H9 (cell line): Measurements from ENCODE around the gene CEP128. TPM values are rescaled to one million over a fixed set of nuclear protein-coding genes. Genes with fewer than 3 reads are reported as not detected.

Experiments used
- DNase-seq: peaks from one replicate; pipeline ENCODE4 v3.0.0-alpha.2; 2017
- H2AFZ ChIP-seq: one replicate; pipeline ENCODE4 v1.6.1; 2013; ENCODE audit warnings: mild to moderate bottlenecking, low read length, control low read depth, moderate library complexity
- H2AK5ac ChIP-seq: 2 replicates; pipeline ENCODE4 v1.6.1; 2013; ENCODE audit warnings: low read length, control low read depth, mixed read lengths; ENCODE audit not compliant: insufficient read length
- H2BK120ac ChIP-seq: one replicate; pipeline ENCODE4 v1.6.1; 2013; ENCODE audit warnings: low read depth, mild to moderate bottlenecking, low read length, control low read depth, inconsistent platforms; ENCODE audit not compliant: poor library complexity, severe bottlenecking
- H2BK12ac ChIP-seq: 2 replicates; pipeline ENCODE4 v1.6.1; 2013; ENCODE audit warnings: low read length, control low read depth, mixed read lengths, low read depth; ENCODE audit not compliant: insufficient read length
- H2BK15ac ChIP-seq: 2 replicates; pipeline ENCODE4 v1.6.1; 2013; ENCODE audit warnings: low read depth, low read length, control low read depth
- H2BK20ac ChIP-seq: one replicate; pipeline ENCODE4 v1.6.1; 2013; ENCODE audit warnings: low read depth, mild to moderate bottlenecking, low read length, control low read depth, inconsistent platforms; ENCODE audit not compliant: poor library complexity, severe bottlenecking
- H2BK5ac ChIP-seq: 2 replicates; pipeline ENCODE4 v1.6.1; 2013; ENCODE audit warnings: low read length, control low read depth, mixed read lengths; ENCODE audit not compliant: insufficient read length
- H3K14ac ChIP-seq: 2 replicates; pipeline ENCODE4 v1.6.1; 2013; ENCODE audit warnings: low read length, control low read depth; ENCODE audit not compliant: insufficient read depth
- H3K18ac ChIP-seq: 2 replicates; pipeline ENCODE4 v1.6.1; 2013; ENCODE audit warnings: low read depth, mild to moderate bottlenecking, mixed read lengths, low read length, control low read depth; ENCODE audit not compliant: insufficient read length
- H3K23ac ChIP-seq: 2 replicates; pipeline ENCODE4 v1.6.1; 2013; ENCODE audit warnings: low read length, control low read depth, mixed read lengths, low read depth; ENCODE audit not compliant: insufficient read length
- H3K23me2 ChIP-seq: 2 replicates; pipeline ENCODE4 v1.6.1; 2013; ENCODE audit warnings: low read depth, mild to moderate bottlenecking, mixed read lengths, low read length, control low read depth; ENCODE audit not compliant: insufficient read length, poor library complexity, severe bottlenecking
- H3K27ac ChIP-seq: 2 replicates; pipeline ENCODE4 v1.5.1; 2013; ENCODE audit warnings: low read length, control low read depth, mixed read lengths, low read depth; ENCODE audit not compliant: insufficient read length
- H3K27me3 ChIP-seq: 2 replicates; pipeline ENCODE4 v1.6.1; 2013; ENCODE audit warnings: low read length, control low read depth, inconsistent platforms; ENCODE audit not compliant: insufficient read depth
- H3K4ac ChIP-seq: 2 replicates; pipeline ENCODE4 v1.6.1; 2013; ENCODE audit warnings: low read depth, mild to moderate bottlenecking, control low read depth, inconsistent platforms, low read length, moderate library complexity
- H3K4me1 ChIP-seq: 2 replicates; pipeline ENCODE4 v1.6.1; 2013; ENCODE audit warnings: low read length, control low read depth, inconsistent platforms; ENCODE audit not compliant: insufficient read depth
- H3K4me2 ChIP-seq: 2 replicates; pipeline ENCODE4 v1.6.1; 2013; ENCODE audit warnings: low read length, control low read depth, mixed read lengths; ENCODE audit not compliant: insufficient read length, insufficient read depth
- H3K56ac ChIP-seq: 2 replicates; pipeline ENCODE4 v1.6.1; 2013; ENCODE audit warnings: low read depth, mild to moderate bottlenecking, mixed read lengths, low read length, control low read depth; ENCODE audit not compliant: insufficient read length
- H3K79me1 ChIP-seq: 2 replicates; pipeline ENCODE4 v1.6.1; 2013; ENCODE audit warnings: low read depth, mild to moderate bottlenecking, moderate library complexity, low read length, control low read depth, inconsistent platforms; ENCODE audit not compliant: insufficient read depth, poor library complexity, severe bottlenecking
- H3K79me2 ChIP-seq: 2 replicates; pipeline ENCODE4 v1.6.1; 2013; ENCODE audit warnings: low read length, control low read depth, inconsistent platforms; ENCODE audit not compliant: insufficient read depth
- H3K9ac ChIP-seq: 2 replicates; pipeline ENCODE4 v1.6.1; 2013; ENCODE audit warnings: low read length, control low read depth, mixed read lengths; ENCODE audit not compliant: insufficient read length; ENCODE audit errors: extremely low read depth
- H3K9me3 ChIP-seq: one replicate; pipeline ENCODE4 v1.6.1; 2013; ENCODE audit warnings: low read depth, low read length, inconsistent platforms; ENCODE audit not compliant: control insufficient read depth
- H3T11ph ChIP-seq: one replicate; pipeline ENCODE4 v1.6.1; 2013; ENCODE audit warnings: mild to moderate bottlenecking, low read length, control low read depth, inconsistent platforms
- H4K20me1 ChIP-seq: one replicate; pipeline ENCODE4 v1.6.1; 2013; ENCODE audit not compliant: control insufficient read depth, insufficient read length, insufficient read depth
- H4K5ac ChIP-seq: 2 replicates; pipeline ENCODE4 v1.6.1; 2013; ENCODE audit warnings: low read depth, mild to moderate bottlenecking, mixed read lengths, low read length, control low read depth; ENCODE audit not compliant: insufficient read length
- H4K8ac ChIP-seq: replicated peaks from 2 replicates; pipeline ENCODE4 v1.6.1; 2013; ENCODE audit warnings: low read length, control low read depth, mixed read lengths, low read depth; ENCODE audit not compliant: insufficient read length
- H4K91ac ChIP-seq: 2 replicates; pipeline ENCODE4 v1.6.1; 2013; ENCODE audit warnings: low read depth, mild to moderate bottlenecking, moderate library complexity, mixed read lengths, low read length, control low read depth; ENCODE audit not compliant: insufficient read length
- H3K27ac Mint-ChIP-seq, 3 experiments: 2 replicates in 2 of 3; 3 replicates in 1 of 3; pipeline ENCODE4 v1.8.0; 2020 to 2021; ENCODE audit warnings: mixed read lengths in 3 of 3, mild to moderate bottlenecking in 1 of 3, moderate library complexity in 1 of 3
- H3K27me3 Mint-ChIP-seq: 2 replicates; pipeline ENCODE4 v1.8.0; 2021; ENCODE audit warnings: low read depth, mild to moderate bottlenecking, moderate library complexity, mixed read lengths
- H3K36me3 Mint-ChIP-seq, 3 experiments: 2 replicates in 2 of 3; 3 replicates in 1 of 3; pipeline ENCODE4 v1.8.0; 2020 to 2021; ENCODE audit warnings: low read depth in 3 of 3, mixed read lengths in 3 of 3; ENCODE audit not compliant: insufficient read depth in 1 of 3
- H3K4me1 Mint-ChIP-seq, 2 experiments: 2 replicates each; pipeline ENCODE4 v1.8.0; 2020; ENCODE audit warnings: mixed read lengths in 2 of 2
- H3K4me3 Mint-ChIP-seq, 2 experiments: 2 replicates in 1 of 2; 3 replicates in 1 of 2; pipeline ENCODE4 v1.8.0; 2020 to 2021; ENCODE audit warnings: mild to moderate bottlenecking in 2 of 2, mixed read lengths in 2 of 2, moderate library complexity in 1 of 2
- H3K9me3 Mint-ChIP-seq, 2 experiments: 2 replicates in 1 of 2; 3 replicates in 1 of 2; pipeline ENCODE4 v1.8.0; 2020; ENCODE audit warnings: mild to moderate bottlenecking in 2 of 2, mixed read lengths in 2 of 2, moderate library complexity in 1 of 2
- CTCF ChIP-seq: fragments of 200-600 bp; sonication (generic); conservative IDR thresholded peaks from 3 replicates; pipeline ENCODE4 v1.8.0; 2021; ENCODE audit warnings: antibody characterized with exemption, mild to moderate bottlenecking
- WGBS: extraction: QIAGEN DNeasy Blood & Tissue Kit; methylation state at CpG from one replicate; pipeline ENCODE4 v1.1.7; 2013; ENCODE audit warnings: missing lambda C conversion rate, low lambda C conversion rate, mixed read lengths; ENCODE audit not compliant: insufficient read length; ENCODE audit errors: extremely low coverage; 5-methylcytosine and 5-hydroxymethylcytosine counted together
- total RNA-seq: library from RNA; stranded (reverse); gene quantifications from 2 replicates; pipeline ENCODE4 v1.2.1, GENCODE V29; 2021

Gene CEP128
- total RNA-seq, 1 experiment from 2014 or later, result 16.3 TPM

- peaks cover 8 to 13% (median 9%) of the 10 kb centered on the region in 3 experiments for H3K36me3 Mint-ChIP-seq
- Histone ChIP-seq H3K4ac (no peak overlapping the region), H2AK5ac (no peak overlapping the region), H2BK15ac (no peak overlapping the region), H2BK12ac (no peak overlapping the region), H3K18ac (no peak overlapping the region), H4K91ac (no peak overlapping the region), H3K9me3 (no peaks in the 10 kb centered on the region), H3K9ac (no peak overlapping the region), H2AFZ (no peak overlapping the region), H2BK5ac (no peak overlapping the region), H3K14ac (no peak overlapping the region), H3K27ac (no peak overlapping the region), H3K79me2 (no peaks in the 10 kb centered on the region), H3K4me1 (no peaks in the 10 kb centered on the region), H3K23me2 (no peaks in the 10 kb centered on the region), H4K20me1 (no peaks in the 10 kb centered on the region), H3K4me2 (no peak overlapping the region), H4K8ac (no peak overlapping the region), H3K27me3 (no peaks in the 10 kb centered on the region), H2BK120ac (no peak overlapping the region), H3K79me1 (no peaks in the 10 kb centered on the region), H3K23ac (no peak overlapping the region), H2BK20ac (no peak overlapping the region), H3T11ph (no peak overlapping the region), H3K56ac (no peak overlapping the region), H4K5ac (no peak overlapping the region)
- no peaks in the 10 kb centered on the region for H3K27me3 Mint-ChIP-seq
- WGBS, result no CpG with 5 or more reads among the region's 1 CpG
- H3K9me3 Mint-ChIP-seq, result peaks cover 10 to 12% of the 10 kb centered on the region in 2 experiments; a peak in 4 of 5 replicates
- no peak for DNase-seq
- no peak for TF ChIP-seq CTCF
- no peaks in the 10 kb centered on the region for H3K4me1 Mint-ChIP-seq
- H3K4me3 Mint-ChIP-seq, result no peak overlapping the region
- no peak overlapping the region for H3K27ac Mint-ChIP-seq
Observed at GRCh38 chr14:80805136-80805535, 136.4 kb downstream of the CEP128 start.
